Gastroesophageal sphincter (tissue), 3 donors: ENCODE data around the gene PLEKHB1.

Experiments used
- CTCF ChIP-seq, 4 experiments: fragments of 200-600 bp in 2 of 4; fragments of 450-650 bp in 2 of 4; sonication (generic) in 1 of 4; IDR thresholded peaks; one replicate each; pipeline ENCODE4 v1.5.1; 2017 to 2019; ENCODE audit warnings: antibody characterized with exemption in 4 of 4, mild to moderate bottlenecking in 2 of 4, moderate library complexity in 2 of 4
- EP300 ChIP-seq: sonication (generic); formaldehyde crosslinking; IDR thresholded peaks from one replicate; pipeline ENCODE4 v1.6.1; 2017; ENCODE audit warnings: antibody characterized with exemption, mild to moderate bottlenecking
- POLR2A ChIP-seq, 2 donors: fragments of 450-650 bp; IDR thresholded peaks; one replicate each; pipeline ENCODE4 v1.6.1; 2017; ENCODE audit warnings: antibody characterized with exemption in 2 of 2, mild to moderate bottlenecking in 2 of 2, moderate library complexity in 1 of 2
- POLR2AphosphoS5 ChIP-seq: sonication (generic); formaldehyde crosslinking; IDR thresholded peaks from one replicate; pipeline ENCODE4 v1.6.1; 2017; ENCODE audit warnings: antibody characterized with exemption

- TF ChIP-seq POLR2A (IDR thresholded peaks at IDR 0.05) (no peak), POLR2AphosphoS5 (no peak), CTCF (IDR thresholded peaks at IDR 0.05) (no peak), EP300 (no peak)
Observed at GRCh38 chr11:73598719-73599379, 47.5 kb upstream of the PLEKHB1 start.
